Measurements from ENCODE around the gene TEX2.
A peak's percentile ranks its signal among the peaks of the same experiment; 100 is the strongest.

The TEX2 gene

DNA sequence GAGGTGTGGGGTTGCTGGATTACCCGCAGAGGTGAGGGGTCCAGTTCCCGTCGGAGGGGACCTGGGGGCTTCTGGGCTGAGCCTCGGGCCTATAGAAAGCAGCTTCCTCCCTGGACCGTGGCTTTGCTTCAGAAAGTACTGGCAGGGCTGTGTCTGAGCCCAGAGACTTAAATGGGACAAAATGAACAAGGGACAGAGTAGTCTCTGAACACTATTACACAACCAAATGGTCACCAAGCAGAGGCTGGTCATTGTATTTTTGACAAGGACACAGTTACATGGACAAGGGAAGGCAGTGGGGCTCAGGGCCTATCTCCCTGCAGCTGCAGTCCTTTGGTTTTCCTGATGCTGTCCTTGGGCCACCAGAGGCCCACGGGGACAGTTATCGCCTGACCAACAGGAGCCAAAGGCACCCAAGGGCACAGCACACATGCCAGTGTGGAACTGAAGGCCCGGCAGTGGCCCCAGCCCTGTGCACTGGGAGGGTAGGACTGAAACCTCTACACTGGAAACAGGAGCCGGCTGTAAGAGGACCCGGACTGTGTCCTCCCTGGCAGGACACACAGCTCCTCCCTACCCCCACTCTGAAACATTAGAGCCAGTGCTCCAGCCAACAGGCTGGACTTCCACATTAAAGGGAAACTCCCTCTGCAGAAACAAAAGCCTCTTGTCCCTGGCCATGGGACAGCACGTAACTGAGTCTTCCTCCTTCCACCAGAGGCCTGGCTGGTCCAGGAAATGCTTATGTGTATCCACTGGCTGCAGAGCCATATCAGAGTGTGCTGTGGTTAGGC is 107.1 kb downstream of the TEX2 start:
- no peak for DNase-seq

GRCh38 chr17:64155129-64155528 is 107.9 kb downstream of the TEX2 start:
- no peak for DNase-seq

DNA sequence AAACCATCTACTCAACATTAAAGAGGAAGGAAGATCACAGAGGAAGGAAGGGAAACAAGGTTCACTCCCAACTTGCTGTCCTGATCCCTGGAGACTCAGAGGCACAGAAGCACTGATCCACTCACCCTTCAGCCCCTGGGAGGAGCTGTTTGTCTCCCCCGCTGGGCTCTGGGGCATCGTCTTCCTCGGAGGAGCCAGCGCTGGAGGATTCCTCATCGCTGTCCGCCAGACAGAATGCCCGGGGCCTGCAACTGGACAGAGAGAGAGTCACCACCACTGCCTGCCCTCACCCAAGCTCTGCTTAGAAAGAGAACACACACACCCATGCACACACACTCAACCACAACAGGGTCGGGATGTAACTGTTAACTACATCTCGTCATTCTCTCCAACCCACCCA is 108.3 kb downstream of the TEX2 start:
- no peak for DNase-seq

- no peak for DNase-seq
These were observed 108.8 kb downstream of the TEX2 start for GRCh38 chr17:64154313-64154695.

DNA sequence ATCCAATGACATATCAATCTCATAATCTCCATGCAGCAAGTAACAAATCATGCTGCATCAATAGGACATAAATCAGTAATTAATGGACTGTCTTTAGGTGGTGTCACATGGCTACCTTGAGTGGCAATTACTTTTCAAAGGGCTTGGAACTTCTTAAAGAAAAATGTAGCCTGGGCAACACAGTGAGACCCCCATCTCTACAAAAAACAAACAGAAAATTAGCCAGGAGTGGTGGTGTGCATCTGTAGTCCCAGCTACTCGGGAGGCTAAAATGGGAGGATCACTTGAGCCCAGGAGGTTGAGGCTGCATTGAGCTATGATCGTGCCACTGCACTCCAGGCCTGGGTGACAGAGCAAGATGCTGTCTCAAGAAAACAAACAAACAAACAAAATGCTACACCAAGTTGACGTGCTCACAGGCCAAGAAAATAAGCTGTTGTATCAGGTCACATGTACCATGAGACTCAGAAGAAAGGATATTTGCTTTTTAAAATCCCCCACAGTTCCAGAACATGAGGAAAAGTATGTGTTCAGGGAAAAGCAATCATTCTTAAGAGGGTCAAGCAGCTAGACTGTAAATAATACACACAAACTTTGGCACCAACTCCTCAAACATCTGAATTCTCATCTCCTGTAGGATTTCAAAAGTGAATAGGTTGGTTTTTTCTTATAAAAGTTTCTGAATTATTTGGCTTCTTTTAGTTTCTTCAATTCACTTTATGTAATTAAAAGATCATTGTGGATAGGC is 109.3 kb downstream of the TEX2 start:
- DNase-seq, result no peak

GRCh38 chr17:64152428-64153125 is 110.5 kb downstream of the TEX2 start:
- no peak for DNase-seq

GRCh38 chr17:64151016-64151368 is 112.1 kb downstream of the TEX2 start:
- DNase-seq, result no peak

DNA sequence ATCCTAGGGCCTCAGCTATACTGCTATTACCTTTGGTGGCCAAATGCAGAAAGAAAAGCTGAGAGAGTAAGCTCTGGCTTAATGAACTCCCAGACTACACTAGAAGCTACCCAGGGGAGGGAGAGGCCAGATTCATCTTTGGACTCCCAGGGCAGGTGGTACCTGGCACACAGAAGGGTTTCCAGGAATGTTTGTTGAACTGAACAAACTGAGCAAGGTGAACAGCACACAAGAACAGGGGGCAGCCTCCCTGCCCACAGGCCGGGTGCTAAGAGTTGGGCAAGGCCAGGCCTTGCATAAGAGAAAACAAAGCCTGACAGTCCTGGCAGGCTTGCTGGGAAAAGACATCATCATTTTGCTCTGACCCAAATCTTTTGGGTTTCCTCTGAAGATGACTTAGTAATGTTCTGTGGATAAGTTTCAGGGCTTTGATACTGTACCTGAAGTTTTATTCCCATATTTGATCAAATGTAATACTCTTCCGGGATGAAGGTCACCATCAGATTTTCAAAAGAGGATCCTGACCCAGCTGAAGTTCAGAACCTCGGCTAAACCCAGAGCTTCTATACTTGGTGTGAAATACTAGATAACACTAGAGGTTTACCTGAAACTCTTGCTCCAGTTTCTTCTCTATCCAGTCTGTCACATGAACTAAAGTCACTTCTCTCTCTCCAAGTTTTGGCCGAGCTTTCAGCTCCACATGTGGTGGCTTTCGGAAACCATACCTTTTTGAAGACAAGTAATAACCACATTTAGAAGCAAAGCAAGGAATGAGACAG is 112.6 kb downstream of the TEX2 start:
- DNase-seq, result peak; percentile 22

GRCh38 chr17:64149196-64149595 is 113.9 kb downstream of the TEX2 start:
- DNase-seq, result no peak

DNA sequence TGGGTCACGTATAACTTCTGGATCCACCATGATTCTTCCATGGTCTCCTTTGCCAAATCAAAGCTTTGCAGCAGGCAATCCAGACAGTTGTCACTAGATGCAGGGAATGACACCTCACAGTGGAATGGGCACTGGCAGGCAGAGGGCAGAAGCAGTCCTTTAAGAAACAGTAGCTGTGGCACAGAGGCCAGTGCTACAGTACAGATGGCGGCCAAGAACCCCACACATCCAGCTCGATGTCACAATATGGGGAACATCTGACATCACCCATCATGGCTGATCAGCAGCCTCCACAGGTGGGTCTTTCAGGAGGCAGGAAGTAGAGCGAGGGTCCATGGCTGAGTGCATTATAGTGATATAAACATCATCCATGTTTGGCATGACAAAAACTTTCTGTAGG is 114.4 kb downstream of the TEX2 start:
- peak; percentile 71 for DNase-seq

DNA sequence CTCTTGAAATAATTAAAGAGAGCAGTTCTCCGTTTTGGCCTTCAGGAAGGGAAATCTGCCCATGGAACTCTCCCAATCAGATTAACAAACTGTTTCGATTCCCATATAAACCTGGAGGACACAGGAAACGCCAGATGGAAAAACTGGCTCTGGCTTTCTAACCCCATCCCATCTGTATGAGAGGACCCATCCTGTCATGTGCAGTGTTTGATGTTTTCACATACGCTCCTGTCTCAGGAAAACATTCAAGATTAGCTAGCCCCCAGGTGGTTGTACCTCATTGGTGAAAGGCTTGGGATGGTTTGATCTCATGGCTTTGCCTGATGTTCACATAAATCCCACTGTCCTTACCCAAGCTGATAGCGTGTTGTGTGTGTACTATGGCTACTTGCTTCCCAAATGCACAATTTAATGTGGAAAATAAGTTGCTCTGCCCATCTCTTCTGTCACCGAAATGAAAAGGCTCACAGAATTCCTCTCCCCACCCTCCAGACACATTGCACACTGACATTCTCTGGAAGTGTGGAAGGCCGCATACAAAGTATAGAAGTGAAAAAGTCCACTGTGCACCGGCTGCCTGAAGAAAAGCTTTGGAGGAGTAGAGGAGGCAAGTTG is 114.9 kb downstream of the TEX2 start:
- DNase-seq, result peak; percentile 39

GRCh38 chr17:64147110-64148016 is 115.7 kb downstream of the TEX2 start:
- DNase-seq, result peak; percentile 65

DNA sequence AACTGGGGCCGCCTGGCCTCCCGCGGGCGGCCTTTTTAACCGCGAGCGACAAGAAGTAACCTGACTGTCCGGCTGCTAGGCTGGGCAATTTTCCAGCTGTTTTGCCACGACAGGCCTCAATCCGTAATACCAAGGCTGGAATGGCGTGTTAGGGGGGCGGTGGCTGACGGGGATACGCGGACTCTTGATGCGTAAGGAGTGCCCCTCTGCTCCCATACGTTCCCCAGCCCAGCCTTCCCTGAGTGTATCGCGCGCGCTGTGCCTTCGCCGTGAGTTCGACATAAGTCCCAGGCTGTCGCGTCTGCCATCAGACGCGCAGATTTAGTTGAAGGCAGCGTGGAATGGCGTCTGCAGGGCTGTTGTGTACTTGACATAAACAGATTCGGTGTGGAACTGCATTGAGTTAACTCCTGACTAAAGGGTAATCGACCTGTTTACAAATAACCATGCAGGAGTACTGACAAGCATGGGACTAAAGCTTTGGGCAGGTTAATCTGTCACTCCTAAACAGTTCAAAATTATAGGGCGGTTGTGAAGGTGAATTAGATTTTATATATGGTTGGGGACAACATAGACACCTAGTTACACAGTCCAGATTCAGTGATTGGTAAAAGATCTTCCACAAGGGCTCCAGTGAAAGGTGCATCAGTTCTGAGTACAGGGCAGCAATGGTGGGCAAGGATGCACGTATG is 116.5 kb downstream of the TEX2 start:
- peak; percentile 40 for DNase-seq

GRCh38 chr17:64145751-64146417 is 117.2 kb downstream of the TEX2 start:
- DNase-seq, result peak; percentile 99

GRCh38 chr17:64145375-64145750 is 117.7 kb downstream of the TEX2 start:
- DNase-seq, result no peak

DNA sequence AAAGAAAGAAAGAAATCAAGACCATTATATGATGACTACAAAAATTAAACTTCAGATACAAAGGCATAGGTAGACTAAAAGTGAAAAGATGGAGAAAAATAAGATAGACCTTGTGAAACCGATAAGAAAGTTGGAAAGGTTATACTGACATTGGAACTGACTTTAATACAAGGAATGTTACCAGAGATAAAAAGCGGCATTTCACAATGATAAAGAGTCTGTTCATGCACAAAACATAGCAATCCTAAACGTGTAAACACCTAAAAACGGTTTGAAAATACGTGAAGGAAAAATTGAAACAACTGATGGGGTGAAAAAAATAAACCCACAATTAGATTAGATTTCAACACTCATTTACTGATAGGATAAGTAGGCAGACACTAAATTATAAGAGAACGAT is 123.5 kb downstream of the TEX2 start:
- no peak for DNase-seq

- DNase-seq, result no peak
These were observed 124.6 kb downstream of the TEX2 start for GRCh38 chr17:64138441-64138840.

DNA sequence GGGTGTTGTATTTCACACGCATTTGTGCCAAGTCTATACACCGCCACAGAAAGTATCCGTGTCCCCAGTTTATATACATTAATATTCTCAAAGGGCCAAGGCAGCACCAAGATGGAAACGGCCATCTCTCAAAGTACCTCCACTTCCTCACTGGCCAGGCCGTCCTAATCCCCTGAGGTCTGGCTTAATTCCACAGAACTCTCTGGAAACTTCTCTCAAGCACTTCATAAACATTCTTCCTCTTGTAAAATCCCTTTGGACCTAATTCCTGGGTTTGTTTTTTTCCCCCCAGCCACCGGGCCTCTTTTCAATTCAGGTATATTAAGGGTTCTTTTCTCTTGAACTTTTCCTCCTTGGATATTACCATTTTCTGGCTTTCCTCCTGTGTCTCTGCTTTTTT is 128.1 kb downstream of the TEX2 start:
- no peak for DNase-seq

- DNase-seq, result no peak
These were observed 128.7 kb downstream of the TEX2 start for GRCh38 chr17:64134216-64134970.

Measured in MV-4-11 (cell line).